ENCODE measurements around the gene PTGFR.

PTGFR gene

DNA sequence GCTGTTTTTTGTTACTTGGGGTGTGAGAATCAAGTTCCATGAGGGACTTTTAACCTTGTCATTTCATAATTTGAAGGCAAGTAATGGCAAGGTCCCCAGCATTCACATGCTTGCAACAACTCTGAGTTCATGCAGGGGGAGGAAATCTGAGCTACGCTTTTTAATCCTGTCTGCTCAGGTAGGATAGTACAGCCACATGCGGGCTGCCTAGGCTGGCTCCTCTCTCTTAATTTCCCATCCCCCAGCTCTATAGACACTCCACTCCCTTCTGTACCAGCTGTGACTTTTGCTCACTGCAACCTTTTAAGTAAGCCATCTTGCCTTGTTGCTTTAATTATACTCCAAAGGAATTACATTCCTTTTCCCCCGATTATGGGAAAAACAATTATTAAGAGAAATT is 30.1 kb downstream of the PTGFR start:
- DNase-seq: no peak

DNA sequence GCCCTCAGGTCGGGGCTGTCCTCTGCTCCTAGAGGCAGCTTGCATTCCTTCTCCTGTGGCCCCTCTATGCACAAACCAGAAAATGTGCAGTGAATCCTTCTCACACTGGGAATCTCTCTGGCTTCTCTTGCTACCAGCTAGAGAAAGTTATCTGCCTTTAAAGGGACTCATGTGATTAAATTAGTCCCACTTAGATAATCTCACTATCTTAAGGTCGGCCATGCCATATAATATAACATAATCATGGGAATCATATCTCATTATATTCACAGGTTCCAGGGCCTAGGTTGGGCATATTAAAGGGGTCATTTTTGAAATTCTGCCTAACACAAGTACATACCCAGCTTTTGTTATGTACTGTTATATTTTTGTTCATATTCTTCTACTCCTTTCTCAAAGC is 31.4 kb downstream of the PTGFR start:
- no peak for DNase-seq

DNA sequence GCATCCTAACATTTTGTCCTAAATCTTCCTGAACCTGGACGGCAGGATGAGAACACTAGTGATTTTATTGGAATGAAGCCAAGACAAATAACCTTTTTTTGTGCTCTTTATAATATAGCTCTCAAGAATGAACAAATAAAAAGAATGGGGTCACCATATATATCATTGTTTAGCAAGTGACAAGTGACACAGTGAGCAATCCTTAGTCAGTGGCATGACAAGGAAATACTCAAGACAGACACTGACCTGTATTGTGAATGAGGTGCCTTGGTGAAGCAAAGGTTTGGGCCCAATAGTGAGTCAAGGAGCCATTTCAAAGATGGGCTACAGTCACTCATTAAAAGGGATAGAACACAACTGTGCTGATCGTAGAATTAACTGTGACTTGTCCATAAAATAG is 35.7 kb downstream of the PTGFR start:
- no peak for DNase-seq

DNA sequence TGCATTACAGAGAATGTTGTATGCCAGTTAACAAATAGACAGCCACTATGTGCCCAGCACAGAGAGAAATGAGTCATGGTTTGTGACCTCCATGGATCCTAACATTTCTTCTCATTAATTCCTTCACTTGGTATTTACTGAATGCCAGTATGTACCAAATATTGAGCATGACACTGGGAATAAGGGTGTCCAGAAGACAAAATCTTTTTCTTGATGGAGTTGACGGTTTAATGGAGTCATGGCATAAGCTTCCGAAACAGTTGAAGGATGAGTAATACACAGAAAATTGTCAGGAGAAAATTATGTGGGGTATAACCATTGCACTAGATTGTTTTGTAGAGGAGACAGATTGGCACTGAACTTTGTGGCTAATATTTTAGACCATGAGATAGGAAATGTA is 36.9 kb downstream of the PTGFR start:
- no peak for DNase-seq

DNA sequence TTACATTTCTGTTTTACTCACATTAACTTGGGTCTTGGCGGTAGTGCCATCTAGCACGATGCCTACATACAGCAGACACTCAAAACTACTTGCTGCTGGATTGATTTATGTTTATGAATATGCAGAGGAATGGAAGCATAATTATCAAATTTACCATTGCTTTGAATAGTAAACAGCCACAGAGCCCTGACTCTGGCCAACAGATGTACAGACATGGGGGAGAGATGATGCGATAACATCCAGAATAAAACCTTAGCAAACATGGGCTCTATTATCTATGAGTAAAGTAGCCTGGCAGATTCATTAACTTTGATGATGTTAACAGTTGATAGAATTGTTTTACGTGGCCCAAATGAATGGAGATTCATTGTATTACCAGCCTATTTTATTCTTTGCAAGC is 42.8 kb downstream of the PTGFR start:
- DNase-seq: no peak

DNA sequence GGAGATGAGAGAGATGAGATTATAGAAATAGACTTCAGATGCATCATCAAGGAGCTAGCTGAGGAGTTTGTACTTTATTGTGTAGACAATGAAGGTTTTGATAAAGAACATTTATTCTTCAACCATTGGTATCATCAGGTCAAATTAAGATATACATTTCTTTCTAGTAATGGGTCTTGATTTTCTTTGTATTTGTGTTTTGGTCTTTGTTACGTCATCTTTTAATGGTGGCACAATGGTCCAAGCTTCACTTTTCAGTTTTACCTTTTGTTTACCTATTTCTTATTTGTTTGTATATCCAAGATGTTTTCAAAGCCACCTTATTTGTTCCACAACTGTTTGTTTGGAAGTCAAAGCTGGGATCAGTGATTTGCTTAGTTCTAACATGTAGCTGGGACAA is 44.5 kb downstream of the PTGFR start:
- DNase-seq: no peak

DNA sequence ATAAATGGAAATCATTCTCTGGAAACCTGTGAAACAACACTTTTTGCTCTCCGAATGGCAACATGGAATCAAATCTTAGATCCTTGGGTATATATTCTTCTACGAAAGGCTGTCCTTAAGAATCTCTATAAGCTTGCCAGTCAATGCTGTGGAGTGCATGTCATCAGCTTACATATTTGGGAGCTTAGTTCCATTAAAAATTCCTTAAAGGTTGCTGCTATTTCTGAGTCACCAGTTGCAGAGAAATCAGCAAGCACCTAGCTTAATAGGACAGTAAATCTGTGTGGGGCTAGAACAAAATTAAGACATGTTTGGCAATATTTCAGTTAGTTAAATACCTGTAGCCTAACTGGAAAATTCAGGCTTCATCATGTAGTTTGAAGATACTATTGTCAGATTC is 45.7 kb downstream of the PTGFR start:
- no peak for DNase-seq

DNA sequence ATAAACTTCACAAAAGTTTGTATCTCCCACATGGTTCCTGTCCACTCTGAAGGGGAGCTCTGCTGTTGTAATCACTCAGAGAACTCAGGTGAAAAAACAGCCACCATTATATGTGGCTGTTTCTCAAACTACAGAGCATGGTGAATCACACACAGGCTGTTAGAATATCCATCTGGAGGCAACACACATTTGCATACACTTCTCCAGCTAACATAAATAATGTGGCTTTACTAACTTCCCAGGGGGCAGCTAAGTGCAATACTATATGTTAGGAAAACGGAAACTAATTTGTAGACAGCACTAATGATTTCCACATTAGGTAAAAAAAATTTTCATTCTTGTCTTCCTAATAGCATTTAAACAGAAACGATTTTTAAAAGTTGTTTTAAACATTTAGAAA is 49.3 kb downstream of the PTGFR start:
- DNase-seq: no peak

DNA sequence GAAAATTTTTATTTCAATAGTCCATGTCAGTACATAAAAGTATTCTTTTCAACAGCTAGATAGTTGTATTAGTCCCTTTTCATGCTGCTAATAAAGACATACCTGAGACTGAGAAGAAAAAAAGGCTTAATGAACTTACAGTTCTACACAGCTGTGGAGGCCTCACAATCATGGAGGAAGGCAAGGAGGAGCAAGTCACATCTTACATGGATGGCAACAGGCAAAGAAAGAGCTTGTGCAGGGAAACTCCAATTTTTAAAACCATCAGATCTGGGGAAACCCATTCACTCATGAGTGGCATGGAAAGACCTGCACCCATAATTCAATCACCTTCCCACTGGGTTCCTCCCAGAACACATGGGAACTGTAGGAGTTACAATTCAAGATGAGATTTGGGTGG is 50.7 kb downstream of the PTGFR start:
- DNase-seq: no peak

DNA sequence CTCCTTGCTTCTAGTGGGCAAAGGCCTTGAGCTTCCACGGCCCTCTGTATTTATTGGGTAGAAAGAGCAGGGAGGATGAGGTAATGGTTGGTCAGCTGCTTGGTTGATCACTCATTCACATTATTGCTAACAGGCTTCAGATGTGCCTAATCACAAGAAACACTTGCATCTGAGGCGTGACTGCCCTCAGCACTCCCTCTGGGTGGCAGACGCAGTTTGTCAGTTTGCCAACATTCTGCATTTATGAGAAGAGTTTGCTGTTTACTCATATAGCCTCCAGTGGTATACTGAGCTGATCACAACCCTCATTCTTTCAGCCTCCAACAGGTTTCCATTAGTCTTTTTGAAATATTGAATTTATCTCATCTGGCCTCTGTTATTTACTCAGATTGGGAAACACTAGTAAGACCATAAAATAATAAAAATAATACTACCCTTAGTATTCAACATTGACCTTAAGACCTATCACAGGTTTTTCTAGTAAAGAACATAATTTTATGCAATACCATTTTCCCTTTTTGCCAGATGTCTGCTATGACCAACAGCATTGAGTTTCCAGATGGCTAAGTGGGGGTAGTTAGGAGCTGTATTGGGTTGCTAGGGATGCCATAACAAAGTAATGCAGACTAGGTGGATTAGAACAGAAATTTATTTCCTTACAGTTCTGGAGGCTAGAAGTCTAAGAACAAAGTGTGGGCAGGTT is 53.3 kb downstream of the PTGFR start:
- no peak for DNase-seq

DNA sequence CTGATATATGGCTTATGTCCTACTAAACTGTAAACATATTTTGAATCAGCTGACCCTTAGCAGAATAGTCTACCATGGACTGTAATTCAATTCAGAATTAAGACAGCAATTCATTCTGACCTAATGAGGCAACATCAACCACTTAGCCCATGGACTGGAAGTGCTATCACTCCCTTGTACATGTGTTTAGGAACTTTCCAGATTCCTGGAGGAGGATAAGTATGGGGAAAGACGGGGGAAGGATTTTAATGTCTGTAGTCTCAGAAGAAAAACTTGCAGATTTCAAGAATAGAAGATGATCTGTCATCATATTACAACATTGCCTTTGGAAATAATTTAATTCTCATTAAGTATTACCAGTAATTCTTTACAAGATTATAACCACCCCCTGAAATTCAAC is 56.3 kb downstream of the PTGFR start:
- no peak for DNase-seq

DNA sequence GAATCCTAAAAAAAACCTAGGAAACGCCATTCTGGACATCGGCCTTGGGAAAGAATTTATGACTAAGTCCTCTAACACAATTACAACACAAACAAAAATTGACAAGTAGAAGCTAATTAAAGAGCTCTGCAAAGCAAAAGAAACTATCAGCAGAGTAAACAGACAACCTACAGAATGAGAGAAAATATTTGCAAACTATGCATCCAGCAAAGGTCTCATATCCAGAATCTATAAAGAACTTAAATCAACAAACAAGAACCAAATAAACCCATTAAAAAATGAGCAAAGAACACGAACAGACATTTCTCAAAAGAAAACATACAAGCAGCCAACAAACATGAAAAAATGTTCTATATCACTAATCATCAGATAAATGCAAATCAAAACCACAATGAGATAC is 58.6 kb downstream of the PTGFR start:
- DNase-seq: no peak

DNA sequence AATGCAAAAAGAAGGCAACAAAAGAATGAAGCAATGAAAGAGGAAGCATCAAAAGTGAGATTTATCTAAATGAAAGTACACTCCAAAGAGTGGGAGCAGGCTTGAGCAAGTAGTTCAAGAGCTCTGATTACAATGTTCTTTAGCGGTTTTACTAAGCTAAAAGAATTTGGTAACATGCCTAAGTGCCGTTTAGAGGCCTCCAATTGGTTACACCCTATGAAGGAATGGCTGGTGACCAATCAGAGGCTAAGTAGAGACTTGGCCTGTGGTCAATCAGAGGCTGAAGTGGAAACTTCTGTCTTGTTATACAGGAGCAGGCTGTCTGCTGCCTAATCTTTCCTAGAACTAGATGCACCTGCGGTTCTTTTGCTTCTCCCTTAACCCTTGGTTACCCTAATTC is 59.1 kb downstream of the PTGFR start:
- DNase-seq: no peak

DNA sequence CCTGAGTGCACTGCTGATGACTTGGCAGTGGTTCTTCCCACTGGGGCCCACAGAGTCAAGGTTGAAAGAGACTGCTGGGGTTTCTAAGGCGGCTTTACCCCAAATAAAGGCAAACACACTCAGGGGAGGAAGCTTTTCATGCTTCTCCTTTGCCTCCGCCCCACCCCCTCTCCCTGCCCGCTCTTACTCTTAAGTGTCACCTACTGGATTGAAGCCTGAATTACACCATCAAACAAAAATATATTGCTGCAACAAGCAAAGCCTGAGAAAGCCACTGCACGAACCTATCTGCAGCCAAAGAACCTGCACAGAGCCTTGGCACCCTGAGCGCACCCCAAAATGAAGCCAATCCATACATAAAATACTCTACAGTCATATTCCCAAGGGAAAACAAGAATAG is 63.1 kb downstream of the PTGFR start:
- DNase-seq: peak in 1 of 2 experiments; percentile 3

DNA sequence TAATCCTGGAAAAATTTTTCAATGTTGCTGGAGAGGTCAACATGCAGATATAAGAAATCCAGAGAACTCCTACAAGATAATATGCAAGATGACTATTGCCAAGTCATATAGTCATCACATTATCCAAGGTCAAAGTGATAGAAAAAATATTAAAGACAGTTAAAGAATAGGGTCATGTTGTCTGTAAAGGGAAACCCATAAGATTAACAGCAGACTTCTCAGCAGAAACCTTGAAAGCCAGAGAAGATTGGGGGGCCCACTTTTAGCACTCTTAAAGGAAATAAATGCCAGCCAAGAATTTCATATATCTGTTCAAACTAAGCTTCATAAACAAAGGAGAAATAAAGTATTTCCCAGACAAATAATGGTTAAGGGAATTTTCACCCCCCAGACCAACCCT is 64.1 kb downstream of the PTGFR start:
- no peak for DNase-seq

DNA sequence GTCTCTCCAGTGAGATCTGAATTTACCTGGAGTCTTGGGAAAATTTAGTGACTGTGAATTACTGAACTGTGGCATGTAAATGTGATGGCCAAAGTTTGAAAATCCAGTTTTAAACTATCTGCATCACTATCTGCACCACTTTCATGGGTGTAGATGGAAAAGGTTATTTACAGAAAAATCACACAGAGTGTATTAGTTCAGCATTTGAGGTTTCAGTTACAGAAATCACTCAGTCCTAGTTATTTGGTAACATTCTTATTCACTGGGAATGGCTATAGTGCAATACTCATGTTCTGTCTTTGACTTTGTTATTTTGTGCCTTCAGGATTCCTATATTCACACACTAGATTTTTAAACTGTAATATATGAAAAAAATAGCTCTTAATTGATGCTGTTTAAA is 68.9 kb downstream of the PTGFR start:
- no peak for DNase-seq

DNA sequence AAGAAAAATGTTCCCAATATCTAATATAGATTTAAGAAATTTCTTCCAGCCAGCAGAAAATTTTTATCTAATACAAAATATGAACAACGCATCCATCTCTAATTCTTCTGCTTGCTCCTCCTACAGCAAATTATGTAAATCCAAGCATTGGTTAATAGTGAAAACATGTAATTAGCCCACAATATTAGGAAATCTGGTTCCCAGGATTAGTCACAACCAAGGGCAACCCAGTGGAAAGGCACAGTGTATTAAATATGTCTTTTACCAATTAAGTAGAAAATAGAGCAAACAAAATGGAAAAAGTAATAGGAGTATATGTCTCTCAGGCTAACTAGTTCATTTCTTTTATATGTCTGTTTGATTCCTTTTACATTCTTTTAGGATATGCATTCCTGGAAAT is 70.0 kb downstream of the PTGFR start:
- DNase-seq: no peak

DNA sequence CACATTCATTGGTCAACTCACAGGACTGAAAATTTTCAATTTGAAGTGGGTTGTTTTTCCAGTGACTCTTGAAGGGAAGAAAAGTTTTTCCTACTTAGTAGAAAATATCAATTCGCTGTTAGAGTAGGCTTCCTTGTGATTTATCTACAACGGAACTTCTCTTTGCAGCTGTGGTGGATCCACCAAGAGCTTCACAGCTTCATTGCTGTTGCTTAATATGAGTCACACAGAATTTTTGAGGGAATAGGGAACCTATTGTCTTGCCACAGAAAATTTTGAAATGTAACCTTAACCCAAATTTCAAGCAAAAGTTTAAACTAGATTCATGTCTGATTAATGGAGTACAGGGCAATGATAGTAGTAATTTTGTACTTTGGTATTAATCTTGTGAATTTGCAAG is 71.1 kb downstream of the PTGFR start:
- DNase-seq: no peak

DNA sequence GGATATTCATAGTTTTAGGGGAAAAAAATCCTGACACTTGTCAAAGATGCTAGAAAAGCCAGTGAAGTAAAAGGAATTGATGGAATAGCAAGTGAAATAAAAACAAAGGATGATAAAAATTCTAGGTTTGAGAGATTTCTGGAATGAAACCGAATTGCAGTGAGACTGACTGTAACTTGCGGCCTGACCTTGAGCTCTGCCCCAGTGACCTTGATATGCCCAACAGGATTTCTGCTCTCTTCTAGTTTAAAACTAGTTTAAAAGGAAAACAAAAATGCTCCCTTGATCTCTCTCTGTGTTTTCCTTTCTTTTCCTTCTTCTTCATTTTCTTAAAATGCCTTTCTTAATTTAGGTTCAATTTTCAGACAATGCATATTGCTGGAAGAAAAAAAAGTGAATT is 74.6 kb downstream of the PTGFR start:
- DNase-seq: no peak

DNA sequence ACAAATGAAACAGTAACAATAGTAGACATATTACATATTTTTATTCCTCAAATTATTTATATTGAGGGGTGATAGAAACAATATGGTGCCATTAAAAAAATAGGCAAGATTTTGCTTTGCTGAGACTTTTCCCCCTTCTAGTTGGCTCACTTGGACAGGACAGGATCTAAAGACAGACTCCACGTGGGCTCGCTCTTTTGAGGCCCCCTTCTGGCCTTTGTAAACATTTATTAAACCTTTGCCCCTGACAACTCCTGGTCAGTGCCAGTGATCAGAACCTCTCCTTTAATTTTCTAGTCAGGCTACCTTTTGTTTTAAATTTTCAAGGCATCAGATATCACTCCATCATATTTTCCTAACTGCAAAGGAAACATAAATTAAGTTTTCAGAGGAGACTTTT is 79.8 kb downstream of the PTGFR start:
- no peak for DNase-seq

DNA sequence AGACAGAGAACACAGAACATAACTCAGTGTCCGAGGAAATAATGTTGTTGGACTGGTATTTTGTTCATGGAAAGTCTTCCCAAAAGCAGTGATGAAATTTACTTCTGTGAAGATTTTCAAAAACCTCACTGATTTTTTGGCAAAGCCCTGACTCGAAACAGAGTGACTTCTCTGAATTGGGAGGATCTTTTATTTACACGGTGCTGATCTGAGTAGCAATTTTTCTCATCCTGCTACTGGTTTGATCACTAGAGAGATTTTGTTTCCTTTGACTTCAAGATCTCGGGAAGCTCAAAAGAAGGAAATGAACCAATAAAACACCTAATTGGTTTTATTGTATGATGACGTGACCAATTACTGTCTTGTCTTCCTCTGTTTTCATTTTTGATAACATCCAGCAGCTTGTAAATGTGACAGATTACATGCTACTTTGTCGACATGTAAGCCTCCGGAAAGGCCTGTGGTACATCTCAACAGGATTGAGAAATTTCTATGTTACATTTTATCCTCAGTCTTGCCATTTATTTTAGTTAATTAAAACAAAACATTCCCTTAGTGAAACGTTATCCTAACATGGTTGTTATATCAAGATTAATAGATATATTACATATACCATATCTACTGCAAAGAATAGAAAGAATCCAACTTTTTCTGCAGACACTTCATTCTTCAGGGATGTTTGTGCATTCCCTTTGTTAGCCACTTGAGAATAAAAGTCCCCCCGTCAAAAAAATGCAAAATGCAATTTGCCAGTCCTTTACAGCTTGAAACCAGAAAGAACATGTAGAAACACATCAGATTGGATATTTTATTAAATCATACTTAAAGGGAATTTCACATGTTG is 86.7 kb downstream of the PTGFR start:
- no peak for DNase-seq

DNA sequence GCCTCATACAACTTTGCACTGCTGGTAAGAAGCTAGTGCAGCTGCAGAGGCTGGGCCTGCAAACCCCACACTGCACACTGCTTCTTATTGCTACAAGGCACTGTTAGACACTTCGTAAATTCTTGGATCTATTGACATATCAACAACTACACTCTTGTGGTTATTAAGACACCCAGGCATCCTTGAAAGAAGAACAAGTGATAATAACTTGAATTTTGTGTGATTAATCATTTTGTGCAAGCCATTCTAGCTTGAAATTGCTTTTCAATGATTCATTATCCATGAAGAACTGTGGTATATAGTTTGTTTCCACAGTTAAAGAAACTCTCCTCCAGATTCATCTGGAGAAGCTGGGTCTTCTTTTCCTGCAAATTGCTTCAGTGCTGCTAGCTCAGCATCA is 95.8 kb downstream of the PTGFR start:
- no peak for DNase-seq

DNA sequence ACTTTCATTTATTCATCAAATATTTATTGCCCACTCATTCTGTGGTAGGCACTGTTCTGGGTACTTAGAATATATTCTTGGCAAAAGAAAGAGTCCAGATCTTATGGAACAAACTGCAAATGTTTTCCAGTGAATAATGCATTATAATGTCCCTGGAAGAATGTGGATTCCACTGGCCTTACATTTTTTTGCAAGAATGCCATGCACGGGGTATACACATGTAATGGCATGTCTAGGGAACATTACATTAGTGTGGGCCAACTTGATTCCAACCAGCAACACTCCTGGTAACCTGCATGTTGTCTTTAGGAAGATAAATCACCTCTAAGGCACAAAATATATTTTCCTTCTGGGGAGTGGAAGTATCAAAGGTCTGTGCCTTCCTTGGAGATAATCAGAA is 96.4 kb downstream of the PTGFR start:
- DNase-seq: no peak
